Coronary artery (tissue), 2 donors: ENCODE measurements around the gene PAWR.

ENCODE experiments used
- DNase-seq: peaks from one replicate; pipeline ENCODE4 v3.0.0-alpha.2; 2017; ENCODE audit warnings: low spot score
- H3K27ac ChIP-seq, 2 donors: fragments of 200-600 bp; sonication (generic); one replicate each; pipeline ENCODE4 v1.5.1; 2016 to 2019
- H3K4me3 ChIP-seq: fragments of 200-600 bp; sonication (generic); 2 replicates; pipeline ENCODE4 v1.5.1; 2016; ENCODE audit warnings: mild to moderate bottlenecking, moderate library complexity
- TF ChIP-seq, protein P1 (sequence below): fragments of 200-600 bp; sonication (generic); IDR thresholded peaks from one replicate; pipeline ENCODE4 v1.5.1; 2019; ENCODE audit warnings: antibody characterized with exemption

The PAWR gene

DNA sequence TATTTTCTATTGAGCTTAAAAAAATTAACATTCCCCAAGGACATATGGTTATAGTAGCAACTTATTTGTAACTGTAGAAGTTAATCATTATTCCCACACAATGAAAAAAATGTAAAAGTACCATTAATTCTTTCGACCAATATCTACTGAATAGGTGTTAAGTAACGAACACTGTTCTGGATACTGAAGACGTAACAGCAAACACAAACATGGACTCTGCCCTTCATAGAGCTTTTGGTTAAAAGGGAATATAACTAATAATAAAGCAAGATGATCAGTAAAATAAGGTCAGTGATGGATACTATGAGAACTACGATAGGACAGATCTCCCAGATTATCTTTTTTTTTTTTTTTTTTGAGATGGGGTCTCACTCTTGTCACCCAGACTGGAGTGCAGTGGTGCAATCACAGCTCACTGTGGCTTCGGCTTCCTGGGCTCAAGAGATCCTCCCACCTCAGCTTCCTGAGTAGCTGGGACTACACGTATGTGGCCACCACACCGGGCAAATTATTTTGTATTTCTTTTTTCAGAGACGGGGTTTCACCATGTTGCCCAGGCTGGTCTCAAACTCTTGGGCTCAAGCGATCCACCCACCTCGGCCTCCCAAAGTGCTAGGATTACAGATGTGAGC lies 93.9 kb downstream of the PAWR start:
- Histone ChIP-seq H3K27ac (no peak overlapping the region), H3K4me3 (no peak overlapping the region)
- TF ChIP-seq, protein P1, sequence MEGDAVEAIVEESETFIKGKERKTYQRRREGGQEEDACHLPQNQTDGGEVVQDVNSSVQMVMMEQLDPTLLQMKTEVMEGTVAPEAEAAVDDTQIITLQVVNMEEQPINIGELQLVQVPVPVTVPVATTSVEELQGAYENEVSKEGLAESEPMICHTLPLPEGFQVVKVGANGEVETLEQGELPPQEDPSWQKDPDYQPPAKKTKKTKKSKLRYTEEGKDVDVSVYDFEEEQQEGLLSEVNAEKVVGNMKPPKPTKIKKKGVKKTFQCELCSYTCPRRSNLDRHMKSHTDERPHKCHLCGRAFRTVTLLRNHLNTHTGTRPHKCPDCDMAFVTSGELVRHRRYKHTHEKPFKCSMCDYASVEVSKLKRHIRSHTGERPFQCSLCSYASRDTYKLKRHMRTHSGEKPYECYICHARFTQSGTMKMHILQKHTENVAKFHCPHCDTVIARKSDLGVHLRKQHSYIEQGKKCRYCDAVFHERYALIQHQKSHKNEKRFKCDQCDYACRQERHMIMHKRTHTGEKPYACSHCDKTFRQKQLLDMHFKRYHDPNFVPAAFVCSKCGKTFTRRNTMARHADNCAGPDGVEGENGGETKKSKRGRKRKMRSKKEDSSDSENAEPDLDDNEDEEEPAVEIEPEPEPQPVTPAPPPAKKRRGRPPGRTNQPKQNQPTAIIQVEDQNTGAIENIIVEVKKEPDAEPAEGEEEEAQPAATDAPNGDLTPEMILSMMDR, result no peak
- DNase-seq, result no peak

DNA sequence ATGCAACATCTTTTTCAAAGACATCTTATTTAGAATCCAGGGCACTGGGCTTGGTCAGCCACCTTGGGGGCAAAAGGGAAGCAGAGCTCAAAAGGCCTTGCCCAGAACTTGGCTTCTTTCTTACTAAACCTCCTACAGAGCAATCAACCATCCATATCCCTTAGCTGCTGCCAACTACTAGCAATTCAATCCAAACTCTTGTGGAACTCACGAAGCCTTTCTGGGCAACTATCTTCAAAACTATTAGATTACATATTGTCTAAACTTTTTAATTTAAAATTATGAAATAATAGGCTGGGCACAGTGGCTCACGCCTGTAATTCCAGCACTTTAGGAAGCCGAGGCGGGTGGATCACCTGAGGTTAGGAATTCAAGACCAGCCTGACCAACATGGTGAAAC lies 95.5 kb downstream of the PAWR start:
- TF ChIP-seq, protein P1, result no peak
- no peak overlapping the region for H3K27ac ChIP-seq
- no peak overlapping the region for H3K4me3 ChIP-seq
- no peak for DNase-seq

DNA sequence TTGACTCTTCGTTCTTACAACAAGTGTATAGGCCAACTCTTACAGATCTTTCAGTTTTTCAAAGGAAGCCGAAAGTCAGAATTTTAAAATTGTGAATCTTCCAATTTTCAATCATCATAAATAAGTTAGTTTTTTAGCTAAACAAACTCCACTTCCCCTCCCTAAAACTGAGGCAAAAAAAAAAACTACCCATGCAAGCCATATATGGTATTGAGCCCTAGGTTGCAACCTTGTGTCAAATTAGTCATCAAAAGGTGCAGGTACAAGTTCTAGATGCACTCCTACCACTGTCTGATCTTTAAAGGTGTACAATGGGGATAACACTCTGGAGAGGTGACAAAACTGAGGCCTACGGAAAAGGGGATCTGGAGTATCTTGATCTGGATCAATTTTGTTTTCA lies 97.9 kb downstream of the PAWR start:
- no peak for DNase-seq
- no peak overlapping the region for H3K4me3 ChIP-seq
- H3K27ac ChIP-seq, result no peak overlapping the region
- TF ChIP-seq, protein P1, result no peak

DNA sequence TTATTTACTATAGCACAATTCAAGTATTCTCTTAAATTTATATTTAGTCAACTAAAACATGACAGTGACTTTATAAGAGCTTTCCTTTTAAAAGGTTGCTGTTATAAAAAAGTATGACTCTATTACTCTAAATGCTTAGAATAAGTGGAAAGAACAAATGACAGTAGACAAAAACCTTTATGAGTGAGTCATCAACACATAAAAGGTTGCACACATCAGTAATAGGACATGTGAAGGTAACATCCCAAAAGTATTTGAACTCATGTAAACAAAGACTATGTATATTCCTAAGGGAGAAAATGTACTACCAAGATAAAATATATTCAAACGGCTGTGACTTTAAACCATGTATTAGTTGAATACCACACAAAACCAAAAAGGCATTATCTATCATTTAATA lies 98.8 kb downstream of the PAWR start:
- H3K27ac ChIP-seq, result no peak overlapping the region
- DNase-seq, result no peak
- TF ChIP-seq, protein P1, result no peak

GRCh38 chr12:79590751-79591150 lies 100.0 kb downstream of the PAWR start:
- H3K27ac ChIP-seq, result no peak overlapping the region
- TF ChIP-seq, protein P1, result no peak
- no peak overlapping the region for H3K4me3 ChIP-seq
- DNase-seq, result no peak

More for the DNA sequence above, 98.8 kb downstream of the PAWR start:
- H3K4me3 ChIP-seq, result no peak overlapping the region

DNA sequence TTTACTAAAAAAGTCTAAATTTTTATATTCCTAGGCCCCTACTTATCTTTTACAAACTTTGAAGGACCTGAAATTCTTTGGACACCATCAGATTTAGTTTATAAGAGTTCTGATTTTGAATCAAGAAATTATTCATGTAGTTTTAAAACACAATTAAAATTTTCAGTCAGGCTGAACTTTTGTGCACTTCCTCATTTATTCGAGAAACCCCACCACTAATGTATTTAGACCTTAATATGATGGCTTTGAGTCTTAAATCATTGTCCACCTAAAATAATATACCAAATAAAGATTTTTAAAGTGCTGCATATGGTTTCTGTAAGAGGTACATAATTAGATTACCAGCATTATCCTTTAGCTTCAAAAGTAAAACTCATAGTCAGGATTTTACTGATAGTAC lies 103.4 kb downstream of the PAWR start:
- Histone ChIP-seq H3K4me3 (no peak overlapping the region), H3K27ac (no peak overlapping the region)
- DNase-seq, result no peak
- TF ChIP-seq, protein P1, result no peak

- DNase-seq, result no peak
- Histone ChIP-seq H3K4me3 (no peak overlapping the region), H3K27ac (no peak overlapping the region)
- TF ChIP-seq, protein P1, result no peak
These were observed 105.6 kb downstream of the PAWR start for GRCh38 chr12:79585147-79585546.
